ENCODE results near the gene RTTN.

DNA sequence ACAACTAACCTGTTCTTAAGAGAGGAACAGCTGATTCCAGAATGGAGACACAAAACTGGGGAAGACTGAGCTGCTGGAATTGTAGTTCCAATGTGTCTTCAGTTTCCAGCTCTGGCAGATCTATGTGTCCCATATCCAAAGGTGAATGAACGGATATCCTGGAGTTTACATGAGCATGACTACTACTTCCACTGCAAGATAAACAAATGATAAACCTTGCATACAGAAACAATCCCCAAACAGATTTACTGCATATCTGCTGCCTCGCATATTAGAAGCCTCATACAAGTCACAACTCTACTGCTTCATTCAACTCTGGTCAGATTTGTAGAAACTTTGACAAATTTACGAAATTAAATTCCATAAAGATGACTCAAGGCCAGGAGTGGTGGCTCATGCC lies 15.0 kb downstream of the RTTN start:
- no peak for TF ChIP-seq EP300 (IDR thresholded peaks at IDR 0.05)
- TF ChIP-seq, protein P1, sequence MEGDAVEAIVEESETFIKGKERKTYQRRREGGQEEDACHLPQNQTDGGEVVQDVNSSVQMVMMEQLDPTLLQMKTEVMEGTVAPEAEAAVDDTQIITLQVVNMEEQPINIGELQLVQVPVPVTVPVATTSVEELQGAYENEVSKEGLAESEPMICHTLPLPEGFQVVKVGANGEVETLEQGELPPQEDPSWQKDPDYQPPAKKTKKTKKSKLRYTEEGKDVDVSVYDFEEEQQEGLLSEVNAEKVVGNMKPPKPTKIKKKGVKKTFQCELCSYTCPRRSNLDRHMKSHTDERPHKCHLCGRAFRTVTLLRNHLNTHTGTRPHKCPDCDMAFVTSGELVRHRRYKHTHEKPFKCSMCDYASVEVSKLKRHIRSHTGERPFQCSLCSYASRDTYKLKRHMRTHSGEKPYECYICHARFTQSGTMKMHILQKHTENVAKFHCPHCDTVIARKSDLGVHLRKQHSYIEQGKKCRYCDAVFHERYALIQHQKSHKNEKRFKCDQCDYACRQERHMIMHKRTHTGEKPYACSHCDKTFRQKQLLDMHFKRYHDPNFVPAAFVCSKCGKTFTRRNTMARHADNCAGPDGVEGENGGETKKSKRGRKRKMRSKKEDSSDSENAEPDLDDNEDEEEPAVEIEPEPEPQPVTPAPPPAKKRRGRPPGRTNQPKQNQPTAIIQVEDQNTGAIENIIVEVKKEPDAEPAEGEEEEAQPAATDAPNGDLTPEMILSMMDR (IDR thresholded peaks at IDR 0.05) = no peak

Data from gastroesophageal sphincter (tissue), 3 donors.